Hematopoietic multipotent progenitor cell treated with erythropoietin and hydrocortisone succinate and interleukin-3 and kit ligand, for 4 days (in vitro differentiated cells): Measurements from ENCODE around the gene SEMA3G.

ENCODE experiments used
- DNase-seq: peaks from one replicate; pipeline ENCODE4 v3.0.0-alpha.2; 2015

Gene SEMA3G

GRCh38 chr3:52408466-52408865 lies 36.4 kb downstream of the SEMA3G start:
- no peak for DNase-seq

GRCh38 chr3:52407779-52408178 lies 37.1 kb downstream of the SEMA3G start:
- DNase-seq = no peak

GRCh38 chr3:52406791-52407510 lies 38.0 kb downstream of the SEMA3G start:
- no peak for DNase-seq

GRCh38 chr3:52406231-52406661 lies 38.7 kb downstream of the SEMA3G start:
- no peak for DNase-seq

- DNase-seq = peak; percentile 55
Measured at GRCh38 chr3:52405601-52406110, 39.2 kb downstream of the SEMA3G start.

GRCh38 chr3:52405066-52405465 lies 39.8 kb downstream of the SEMA3G start:
- DNase-seq = no peak

- no peak for DNase-seq
Measured at GRCh38 chr3:52404391-52404790, 40.5 kb downstream of the SEMA3G start.

GRCh38 chr3:52403955-52404354 lies 40.9 kb downstream of the SEMA3G start:
- DNase-seq = no peak

GRCh38 chr3:52403271-52403841 lies 41.5 kb downstream of the SEMA3G start:
- no peak for DNase-seq

GRCh38 chr3:52402706-52403270 lies 42.1 kb downstream of the SEMA3G start:
- DNase-seq = no peak

GRCh38 chr3:52402101-52402521 lies 42.8 kb downstream of the SEMA3G start:
- DNase-seq = no peak

- no peak for DNase-seq
Measured at GRCh38 chr3:52401551-52401950, 43.4 kb downstream of the SEMA3G start.

- no peak for DNase-seq
Measured at GRCh38 chr3:52401021-52401420, 43.9 kb downstream of the SEMA3G start.

GRCh38 chr3:52400275-52400793 lies 44.6 kb downstream of the SEMA3G start:
- DNase-seq = peak; percentile 62

- DNase-seq = no peak
Measured at GRCh38 chr3:52399593-52399992, 45.3 kb downstream of the SEMA3G start.

GRCh38 chr3:52399131-52399530 lies 45.8 kb downstream of the SEMA3G start:
- DNase-seq = no peak

GRCh38 chr3:52398670-52399081 lies 46.2 kb downstream of the SEMA3G start:
- DNase-seq = no peak

GRCh38 chr3:52397676-52398399 lies 47.1 kb downstream of the SEMA3G start:
- no peak for DNase-seq

GRCh38 chr3:52396907-52397591 lies 47.9 kb downstream of the SEMA3G start:
- no peak for DNase-seq

GRCh38 chr3:52396011-52396906 lies 48.6 kb downstream of the SEMA3G start:
- no peak for DNase-seq

GRCh38 chr3:52395503-52395865 lies 49.4 kb downstream of the SEMA3G start:
- no peak for DNase-seq
